Liver (tissue), 9 donors: ENCODE measurements around the gene DENND4A. TPM values are rescaled to one million over a fixed set of nuclear protein-coding genes. Genes with fewer than 3 reads are reported as not detected.

Experiments
- DNase-seq: peaks from one replicate; pipeline ENCODE4 v3.0.0-alpha.2; 2017; ENCODE audit warnings: low spot score
- H3K27ac ChIP-seq, 2 donors: one replicate each; pipeline ENCODE4 v1.7.0; 2013; ENCODE audit warnings: inconsistent platforms in 2 of 2, low read length in 2 of 2, control low read depth in 1 of 2, low read depth in 1 of 2, mild to moderate bottlenecking in 1 of 2
- H3K27me3 ChIP-seq, 4 donors: one replicate each; pipeline versions ENCODE4 v1.6.1 to v1.7.0; 2013; ENCODE audit warnings: low read length in 3 of 4, inconsistent platforms in 1 of 4, mild to moderate bottlenecking in 1 of 4, moderate library complexity in 1 of 4; ENCODE audit not compliant: control insufficient read depth in 4 of 4, insufficient read depth in 4 of 4
- H3K36me3 ChIP-seq, 4 donors: one replicate each; pipeline versions ENCODE4 v1.6.1 to v1.7.0; 2013; ENCODE audit warnings: low read length in 3 of 4, mild to moderate bottlenecking in 3 of 4, low read depth in 1 of 4, moderate library complexity in 1 of 4; ENCODE audit not compliant: control insufficient read depth in 4 of 4, insufficient read depth in 3 of 4
- H3K4me1 ChIP-seq, 4 donors: one replicate each; pipeline versions ENCODE4 v1.6.1 to v1.7.0; 2013; ENCODE audit warnings: low read length in 3 of 4, mild to moderate bottlenecking in 3 of 4, moderate library complexity in 1 of 4; ENCODE audit not compliant: control insufficient read depth in 4 of 4, insufficient read depth in 4 of 4
- H3K4me3 ChIP-seq, 3 donors: one replicate each; pipeline versions ENCODE4 v1.6.1 to v1.7.0; 2013; ENCODE audit warnings: low read length in 3 of 3, control low read depth in 1 of 3, low read depth in 1 of 3, mild to moderate bottlenecking in 1 of 3
- H3K9ac ChIP-seq, 2 donors: one replicate each; pipeline ENCODE4 v1.7.0; 2013; ENCODE audit warnings: low read length in 2 of 2, mild to moderate bottlenecking in 2 of 2, moderate library complexity in 2 of 2, control low read depth in 1 of 2, low read depth in 1 of 2
- H3K9me3 ChIP-seq, 4 donors: one replicate each; pipeline versions ENCODE4 v1.6.1 to v1.7.0; 2013; ENCODE audit warnings: low read length in 3 of 4; ENCODE audit not compliant: control insufficient read depth in 4 of 4
- ATF3 ChIP-seq: IDR thresholded peaks from 2 replicates; pipeline ENCODE4 v1.6.1; 2016; ENCODE audit warnings: antibody characterized with exemption
- CTCF ChIP-seq: fragments of 150-350 bp; IDR thresholded peaks from 2 replicates; pipeline ENCODE4 v1.5.1; 2017; ENCODE audit warnings: improper control_type of control experiment, low read depth, low read length; ENCODE audit not compliant: missing input control
- EGR1 ChIP-seq, 2 donors: IDR thresholded peaks; 2 replicates each; pipeline ENCODE4 v1.6.1; 2016 to 2018; ENCODE audit warnings: antibody characterized with exemption in 2 of 2, low read depth in 2 of 2
- FOXA1 ChIP-seq: IDR thresholded peaks from 2 replicates; pipeline ENCODE4 v1.6.1; 2016; ENCODE audit warnings: antibody characterized with exemption
- FOXA2 ChIP-seq: IDR thresholded peaks from 2 replicates; pipeline ENCODE4 v1.6.1; 2016; ENCODE audit warnings: antibody characterized with exemption
- GABPA ChIP-seq, 2 donors: IDR thresholded peaks in 1 of 2; conservative IDR thresholded peaks in 1 of 2; 2 replicates each; pipeline ENCODE4 v1.6.1; 2016; ENCODE audit warnings: antibody characterized with exemption in 2 of 2, mild to moderate bottlenecking in 1 of 2, moderate library complexity in 1 of 2
- HNF4A ChIP-seq, 2 donors: conservative IDR thresholded peaks; 2 replicates each; pipeline ENCODE4 v1.6.1; 2016; ENCODE audit warnings: antibody characterized with exemption in 2 of 2, mild to moderate bottlenecking in 2 of 2
- HNF4G ChIP-seq: IDR thresholded peaks from 2 replicates; pipeline ENCODE4 v1.6.1; 2016; ENCODE audit warnings: antibody characterized with exemption
- JUND ChIP-seq, 2 donors: IDR thresholded peaks; 2 replicates each; pipeline ENCODE4 v1.6.1; 2016; ENCODE audit warnings: antibody characterized with exemption in 2 of 2
- MAX ChIP-seq: IDR thresholded peaks from 2 replicates; pipeline ENCODE4 v1.6.1; 2016; ENCODE audit warnings: antibody characterized with exemption
- NR2F2 ChIP-seq: IDR thresholded peaks from 2 replicates; pipeline ENCODE4 v1.6.1; 2016; ENCODE audit warnings: antibody characterized with exemption
- RAD21 ChIP-seq, 2 donors: IDR thresholded peaks; 2 replicates each; pipeline ENCODE4 v1.6.1; 2016; ENCODE audit warnings: antibody characterized with exemption in 2 of 2, mild to moderate bottlenecking in 2 of 2
- REST ChIP-seq: IDR thresholded peaks from 2 replicates; pipeline ENCODE4 v1.6.1; 2016; ENCODE audit warnings: antibody characterized with exemption, mild to moderate bottlenecking
- RXRA ChIP-seq, 2 donors: IDR thresholded peaks; 2 replicates each; pipeline ENCODE4 v1.6.1; 2017 to 2018; ENCODE audit warnings: antibody characterized with exemption in 2 of 2, mild to moderate bottlenecking in 1 of 2
- SP1 ChIP-seq: IDR thresholded peaks from 2 replicates; pipeline ENCODE4 v1.6.1; 2018; ENCODE audit warnings: antibody characterized with exemption, mild to moderate bottlenecking
- TAF1 ChIP-seq: conservative IDR thresholded peaks from 2 replicates; pipeline ENCODE4 v1.6.1; 2016; ENCODE audit warnings: antibody characterized with exemption, mild to moderate bottlenecking
- YY1 ChIP-seq: IDR thresholded peaks from 2 replicates; pipeline ENCODE4 v1.6.1; 2016; ENCODE audit warnings: antibody characterized with exemption, mild to moderate bottlenecking
- WGBS: extraction: QIAGEN DNeasy Blood & Tissue Kit; methylation state at CpG from one replicate; pipeline ENCODE4 v1.1.7; 2013; 5-methylcytosine and 5-hydroxymethylcytosine counted together
- polyA plus RNA-seq, 2 donors: library from polyadenylated mRNA; stranded (reverse) in 1 of 2; unstranded in 1 of 2; fragments of 200-250 nt in 1 of 2; fragments of >200 nt in 1 of 2; fragmentation: Nextera tagmentation in 1 of 2; extraction: Ambion mirVana in 1 of 2; gene quantifications; one replicate each; pipeline versions ENCODE4 v1.2.1 to v1.2.3, GENCODE V29; 2013 to 2015
- total RNA-seq, 2 donors: library from RNA; depleted of rRNA; stranded (reverse); fragments of >200 nt; gene quantifications; one replicate each; pipeline ENCODE4 v1.2.3, GENCODE V29; 2014
- TF ChIP-seq, protein P1 (sequence below): IDR thresholded peaks from 2 replicates; pipeline ENCODE4 v1.6.1; 2016; ENCODE audit warnings: antibody characterized with exemption
- donor health status: healthy.
- donor health status: healthy.
- donor health status: healthy.
- donor health status: healthy.
- donor health status: healthy.

The DENND4A gene
- total and polyA plus RNA-seq, 4 donors, result 5.2 to 75.5 (median 23.9) TPM

- no peak overlapping the region for H3K27ac ChIP-seq
- no peaks in the 10 kb centered on the region for H3K4me1 ChIP-seq
- H3K27me3 ChIP-seq, result no peaks in the 10 kb centered on the region
- 88% methylated on average over 2 of the region's 2 CpGs for WGBS
- no peak for DNase-seq
- H3K4me3 ChIP-seq, result no peak overlapping the region
- no peak for TF ChIP-seq NR2F2
- TF ChIP-seq, protein P1, sequence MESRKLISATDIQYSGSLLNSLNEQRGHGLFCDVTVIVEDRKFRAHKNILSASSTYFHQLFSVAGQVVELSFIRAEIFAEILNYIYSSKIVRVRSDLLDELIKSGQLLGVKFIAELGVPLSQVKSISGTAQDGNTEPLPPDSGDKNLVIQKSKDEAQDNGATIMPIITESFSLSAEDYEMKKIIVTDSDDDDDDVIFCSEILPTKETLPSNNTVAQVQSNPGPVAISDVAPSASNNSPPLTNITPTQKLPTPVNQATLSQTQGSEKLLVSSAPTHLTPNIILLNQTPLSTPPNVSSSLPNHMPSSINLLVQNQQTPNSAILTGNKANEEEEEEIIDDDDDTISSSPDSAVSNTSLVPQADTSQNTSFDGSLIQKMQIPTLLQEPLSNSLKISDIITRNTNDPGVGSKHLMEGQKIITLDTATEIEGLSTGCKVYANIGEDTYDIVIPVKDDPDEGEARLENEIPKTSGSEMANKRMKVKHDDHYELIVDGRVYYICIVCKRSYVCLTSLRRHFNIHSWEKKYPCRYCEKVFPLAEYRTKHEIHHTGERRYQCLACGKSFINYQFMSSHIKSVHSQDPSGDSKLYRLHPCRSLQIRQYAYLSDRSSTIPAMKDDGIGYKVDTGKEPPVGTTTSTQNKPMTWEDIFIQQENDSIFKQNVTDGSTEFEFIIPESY, result no peak
- no peak for TF ChIP-seq REST
- TF ChIP-seq ATF3, result no peak
- no peak for TF ChIP-seq JUND (IDR thresholded peaks at IDR 0.05)
- no peak for TF ChIP-seq GABPA (IDR thresholded peaks at IDR 0.05 in 1 of 2, conservative IDR thresholded peaks at IDR 0.05 in 1 of 2)
- TF ChIP-seq HNF4G, result no peak
- no peak for TF ChIP-seq HNF4A (conservative IDR thresholded peaks at IDR 0.05)
- TF ChIP-seq TAF1, result no peak
- no peak for TF ChIP-seq EGR1 (IDR thresholded peaks at IDR 0.05; ENCODE audit: low read depth in 2 of 2)
- TF ChIP-seq CTCF, result no peak
- TF ChIP-seq FOXA2, result no peak
- TF ChIP-seq MAX, result no peak
- TF ChIP-seq RXRA (IDR thresholded peaks at IDR 0.05), result no peak
- no peak for TF ChIP-seq SP1
- TF ChIP-seq FOXA1, result no peak
- no peak for TF ChIP-seq RAD21 (IDR thresholded peaks at IDR 0.05)
- TF ChIP-seq YY1, result no peak
- H3K9ac ChIP-seq, result no peak overlapping the region
- H3K9me3 ChIP-seq, result no peaks in the 10 kb centered on the region
- peaks cover 0 to 1% (median 0%) of the 10 kb centered on the region in 4 donors for H3K36me3 ChIP-seq
These were observed 30.7 kb downstream of the DENND4A start for GRCh38 chr15:65761210-65761926.
